Stimulated activated CD8-positive, alpha-beta memory T cell treated with anti-CD3 and anti-CD28 coated beads, Interleukin-15, amount 100 ng/mL, for 48 hours (primary cell): ENCODE results near the gene C1orf146.
"Not testable (repeated sequence)": the region's sequence is repeated elsewhere in the genome, so short reads cannot be mapped to it uniquely, and the experiment has no call there.

Experiments
- DNase-seq, 2 donors: peaks; one replicate each; pipeline ENCODE4 v3.0.0-alpha.2; 2020; ENCODE audit warnings: low read depth in 2 of 2

The C1orf146 gene

GRCh38 chr1:92217721-92218120 is at the start of gene C1orf146:
Gene C1orf146 (plus strand): TSS chr1:92217915. CDS start chr1:92231421, 13,506 bp downstream.
- DNase-seq, result no peak

- DNase-seq, result no peak
Observed at GRCh38 chr1:92168657-92169056, 49.1 kb upstream of the C1orf146 start.

DNA sequence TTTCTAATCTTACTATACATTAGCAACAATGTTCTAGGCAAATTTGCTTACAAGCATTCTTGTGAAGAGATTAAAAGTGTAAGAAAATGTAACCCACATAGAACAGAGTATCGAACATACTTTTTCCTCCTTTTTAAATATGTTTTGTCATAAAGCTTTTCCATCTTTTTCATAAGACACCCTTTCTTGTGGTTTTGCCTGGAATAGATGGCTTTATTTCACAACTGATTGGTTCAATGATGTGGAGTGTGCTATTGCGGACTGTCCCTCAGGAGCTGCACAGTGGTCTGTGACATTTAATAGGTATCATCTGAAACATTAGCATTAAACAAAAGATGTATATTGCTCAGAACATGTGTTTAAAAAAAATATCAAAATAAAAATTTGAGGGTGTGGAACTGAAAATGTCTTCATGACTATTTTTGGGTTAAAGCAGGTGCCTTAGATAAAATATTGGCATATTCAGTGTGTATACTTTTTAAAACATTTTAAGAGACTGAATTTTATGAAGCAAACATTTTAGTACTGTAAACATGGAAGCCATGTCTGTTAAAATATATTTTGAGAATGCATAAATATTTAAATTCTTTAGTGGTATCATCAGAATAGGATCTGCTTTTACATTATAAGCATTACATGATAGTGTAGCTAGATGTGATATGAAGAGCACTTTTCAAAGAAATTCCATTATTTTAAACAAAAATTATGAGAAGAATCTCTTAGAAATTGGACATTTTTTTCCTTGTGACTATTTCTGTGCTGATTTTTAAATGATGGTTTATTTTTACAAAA is 48.3 kb upstream of the C1orf146 start:
- no peak for DNase-seq

DNA sequence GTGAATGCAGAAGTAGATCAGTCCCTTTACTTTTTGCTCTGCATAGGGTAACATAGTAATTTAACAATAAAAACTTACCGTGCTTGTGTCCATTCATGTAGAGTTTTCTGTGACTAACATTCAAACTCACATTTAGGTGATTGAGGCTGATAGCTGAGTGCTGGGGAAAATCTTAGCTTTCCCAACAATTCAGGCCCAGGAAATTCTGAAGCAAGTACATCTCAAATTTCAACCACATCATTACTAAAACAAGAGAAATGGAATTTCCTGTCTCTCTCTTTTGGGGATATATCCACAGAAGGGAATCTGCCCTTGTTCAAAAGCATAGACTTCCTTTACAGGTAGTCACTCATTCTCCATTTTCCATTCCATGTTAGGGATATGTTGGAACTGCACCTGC is 33.1 kb upstream of the C1orf146 start:
- no peak for DNase-seq

- DNase-seq, result no peak
Observed at GRCh38 chr1:92186081-92186480, 31.6 kb upstream of the C1orf146 start.

DNA sequence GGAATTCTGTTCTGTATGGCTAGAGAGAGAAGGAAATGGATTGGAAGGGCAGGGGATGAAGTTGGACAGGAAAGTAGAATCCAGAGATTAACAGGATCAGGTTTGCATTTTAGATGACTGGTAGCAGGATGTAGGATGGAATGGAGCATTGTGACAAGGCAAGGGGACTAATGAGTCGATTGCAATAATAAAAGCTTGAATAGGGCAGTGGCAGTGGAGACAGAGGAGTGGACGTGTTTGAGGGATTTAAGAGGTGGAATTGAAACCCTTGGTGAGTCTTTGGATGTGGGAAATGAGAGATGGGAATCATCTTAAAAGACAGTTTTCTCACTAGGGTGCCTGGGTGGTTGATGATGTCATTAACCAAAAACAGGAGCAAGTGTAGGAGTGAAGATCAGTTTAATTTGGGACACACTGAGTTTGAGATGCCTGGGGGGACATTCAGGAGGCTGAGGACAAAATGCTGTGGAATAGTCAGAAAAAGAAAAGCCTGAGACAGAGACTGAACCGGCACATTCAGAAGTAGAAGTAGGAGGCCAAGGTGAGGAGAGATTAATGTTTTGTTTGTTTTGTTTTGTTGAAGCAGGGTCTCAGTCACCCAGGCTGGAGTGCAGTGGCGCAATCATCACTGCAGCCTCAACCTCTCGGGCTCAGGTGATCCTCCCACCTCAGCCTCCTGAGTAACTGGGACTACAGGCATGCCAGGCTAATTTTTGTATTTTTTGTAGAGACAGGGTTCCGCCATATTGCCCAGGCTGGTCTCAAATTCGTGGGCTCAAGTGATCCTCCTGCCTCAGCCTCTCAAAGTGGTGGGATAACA is 29.1 kb upstream of the C1orf146 start:
- no peak for DNase-seq

- no peak for DNase-seq
Observed at GRCh38 chr1:92191726-92192125, 26.0 kb upstream of the C1orf146 start.

DNA sequence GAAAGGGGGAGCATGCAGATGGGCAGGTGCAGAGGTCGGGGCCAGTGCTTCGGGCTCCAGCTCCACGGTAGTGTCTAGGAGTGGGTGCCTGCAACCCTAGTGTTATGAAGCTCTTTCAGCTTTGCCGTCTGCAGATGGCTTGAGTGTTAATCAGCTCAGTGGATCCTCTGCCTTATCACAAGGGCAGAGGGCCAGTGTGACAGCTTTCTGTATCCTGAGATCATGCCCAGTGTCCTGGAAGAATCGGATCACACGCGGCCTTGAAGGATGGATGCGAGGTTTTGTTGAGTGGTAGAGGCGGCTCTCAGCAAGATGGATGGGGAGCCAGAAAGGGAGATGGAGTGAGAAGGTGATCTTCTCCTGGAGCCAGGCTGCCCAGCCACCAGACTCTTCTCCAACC is 25.5 kb upstream of the C1orf146 start:
- DNase-seq, result no peak

DNA sequence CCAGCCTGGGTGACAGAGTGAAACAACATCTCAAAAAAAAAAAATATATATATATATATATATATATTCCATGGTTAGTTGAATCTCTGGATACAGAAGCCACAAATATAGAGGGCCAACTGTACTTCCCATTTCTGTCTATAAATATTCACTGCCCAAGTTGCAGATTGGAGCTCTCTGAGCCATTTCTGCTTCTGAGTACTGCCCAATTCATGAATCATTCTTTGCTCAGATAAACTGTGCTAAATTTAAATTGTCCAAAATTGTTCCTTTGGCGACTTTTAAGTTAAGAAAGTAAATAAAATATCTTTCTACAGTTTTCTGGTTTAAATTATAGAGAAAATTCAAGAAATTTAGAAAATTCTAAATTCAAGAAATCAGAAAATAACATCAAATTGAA is 23.2 kb upstream of the C1orf146 start:
- no peak for DNase-seq

DNA sequence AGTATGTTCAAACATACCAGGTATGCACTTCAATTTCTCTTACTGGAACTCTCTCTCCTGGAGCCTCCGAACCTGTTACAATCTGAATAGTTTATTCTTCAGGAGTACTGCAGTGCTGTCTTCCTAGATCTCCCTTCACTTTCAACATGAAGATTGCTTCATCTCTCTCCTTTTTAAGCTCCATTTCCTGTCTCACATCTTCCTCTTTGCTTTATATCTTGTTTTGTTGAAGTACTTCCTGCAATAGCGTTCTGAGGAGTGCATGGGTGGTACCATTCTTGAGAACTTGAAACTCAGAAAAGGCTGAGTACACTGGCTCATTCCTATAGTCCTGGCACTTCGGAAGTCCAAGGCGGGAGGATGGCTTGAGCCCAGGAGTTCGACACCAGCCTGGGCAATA is 15.7 kb upstream of the C1orf146 start:
- DNase-seq, result no peak

GRCh38 chr1:92203105-92203504 is 14.6 kb upstream of the C1orf146 start:
- no peak for DNase-seq

GRCh38 chr1:92210701-92211100 is 7.0 kb upstream of the C1orf146 start:
- no peak for DNase-seq

DNA sequence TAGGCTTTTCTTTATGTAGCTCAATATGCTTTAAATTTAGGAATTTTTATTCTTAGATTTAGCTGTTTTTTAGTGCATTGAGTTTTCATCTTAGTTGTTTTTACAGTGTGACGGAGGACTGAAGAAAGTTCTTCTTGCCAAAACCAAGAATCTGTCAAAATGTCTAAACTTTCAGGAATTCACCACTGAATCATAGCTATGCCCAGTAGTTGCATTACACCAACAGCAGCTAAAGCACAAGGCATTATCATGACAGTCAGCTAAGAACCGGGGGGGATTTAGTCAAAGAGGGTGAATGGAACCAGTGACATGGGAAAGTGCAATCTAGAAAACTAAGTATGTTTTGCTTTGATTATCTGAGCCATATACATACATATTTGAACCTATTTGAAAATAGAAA is 6.5 kb upstream of the C1orf146 start:
- no peak for DNase-seq

- no peak for DNase-seq
Observed at GRCh38 chr1:92218559-92218958, 844 bp downstream of the C1orf146 start.

DNA sequence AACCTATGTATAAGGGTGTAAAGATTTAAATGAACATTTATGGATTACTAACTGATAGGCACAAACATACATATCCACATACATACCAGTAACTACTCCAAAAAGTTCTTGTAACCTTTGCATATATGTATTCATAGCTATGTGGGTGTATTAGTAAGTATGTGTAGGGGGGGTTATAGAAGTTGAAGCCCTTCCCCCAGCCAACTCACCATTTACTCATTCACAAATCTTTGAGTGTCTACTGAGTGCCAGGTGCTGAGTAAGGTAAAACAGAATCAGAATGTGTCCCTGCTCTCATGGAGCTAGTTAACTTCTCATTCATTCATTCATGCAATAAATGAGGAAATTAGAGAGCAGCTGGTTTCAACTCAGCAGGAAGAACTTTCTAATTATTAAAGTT is 1.3 kb downstream of the C1orf146 start:
- DNase-seq, result no peak

DNA sequence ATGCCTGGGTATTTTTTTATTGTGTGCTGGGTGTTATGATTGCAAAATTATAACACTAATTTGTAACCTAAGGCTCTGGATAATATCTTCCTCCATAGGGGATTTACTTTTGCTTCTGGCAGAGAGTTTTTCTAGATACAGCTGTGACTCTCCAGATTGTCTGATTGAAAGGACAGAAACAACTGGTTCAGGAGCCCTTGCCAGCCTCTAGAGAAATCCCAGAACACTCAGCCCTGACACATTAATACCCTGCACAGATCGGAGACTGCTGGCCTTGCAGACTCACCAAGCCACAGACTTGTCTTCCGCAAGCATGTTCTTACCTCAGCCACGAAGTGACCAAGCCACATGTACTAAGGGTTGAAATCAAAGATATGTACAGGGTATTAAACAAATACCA is 10.7 kb downstream of the C1orf146 start:
- DNase-seq, result no peak

DNA sequence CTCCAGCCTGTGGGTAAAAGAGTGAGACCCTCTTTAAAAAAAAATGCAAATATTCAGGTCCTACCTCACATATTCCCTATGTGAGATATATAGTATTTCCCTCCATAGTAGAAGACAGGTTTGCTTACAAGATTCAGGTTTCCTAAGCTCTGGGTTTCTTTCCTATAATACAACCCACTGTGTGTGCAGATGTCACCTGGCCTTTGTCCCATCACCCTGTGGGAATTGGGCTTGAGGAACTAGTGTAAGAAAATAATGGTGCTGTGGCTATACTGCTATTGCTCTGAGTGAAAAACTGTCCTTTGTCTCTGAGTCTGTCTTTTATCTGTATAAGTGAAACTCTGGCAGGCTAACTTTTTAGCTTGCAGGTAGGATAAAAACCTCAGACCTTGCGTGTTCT is 13.0 kb downstream of the C1orf146 start:
- DNase-seq, result no peak

DNA sequence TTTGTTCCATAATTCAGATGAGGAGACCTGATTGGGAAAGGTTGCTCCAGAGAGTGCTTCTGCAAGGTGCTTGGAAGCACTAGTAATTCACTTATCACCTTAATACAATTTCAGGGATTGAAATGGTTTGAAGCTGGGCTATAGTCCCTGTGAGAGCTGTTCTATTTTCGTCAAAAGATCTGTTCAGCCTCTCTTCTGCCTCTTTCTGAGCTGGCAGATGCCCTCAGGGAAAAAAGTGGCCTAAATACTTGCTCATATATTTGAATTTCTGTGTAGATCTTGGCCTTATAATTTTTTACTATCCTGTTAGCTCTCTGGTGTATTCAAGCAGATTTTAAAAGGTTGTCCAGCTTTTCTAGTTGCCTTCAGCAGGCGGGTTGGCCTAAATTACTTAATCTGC is 22.3 kb downstream of the C1orf146 start:
- no peak for DNase-seq

GRCh38 chr1:92244376-92244775 is 26.7 kb downstream of the C1orf146 start:
- no peak for DNase-seq

GRCh38 chr1:92254714-92255113 is 37.0 kb downstream of the C1orf146 start:
- not testable (repeated sequence) for DNase-seq

GRCh38 chr1:92259350-92259749 is 41.6 kb downstream of the C1orf146 start:
- DNase-seq, result no peak

DNA sequence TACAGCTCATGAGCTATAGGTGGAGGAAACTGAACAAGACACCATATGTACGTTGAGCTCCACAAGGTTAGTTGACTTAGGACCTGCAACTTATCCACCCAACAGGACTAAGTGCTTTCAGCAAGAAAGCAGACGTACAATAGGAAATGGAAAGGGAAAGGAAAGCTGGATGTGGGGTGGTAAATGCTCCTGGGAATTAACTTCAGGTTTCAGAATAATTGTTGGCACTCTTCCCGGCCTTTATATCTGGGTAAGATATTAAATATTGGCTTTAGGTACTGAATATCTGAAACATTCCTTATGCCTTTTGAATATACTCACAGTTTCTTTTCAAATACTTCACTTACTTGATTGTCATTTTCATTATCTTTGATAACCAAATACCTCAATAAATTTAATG is 44.8 kb downstream of the C1orf146 start:
- DNase-seq, result no peak

- DNase-seq, result no peak
Observed at GRCh38 chr1:92273039-92273438, 55.3 kb downstream of the C1orf146 start.
